Caco-2 (cell line): ENCODE measurements around the gene APOBEC3C. TPM values are rescaled to one million over a fixed set of nuclear protein-coding genes. Genes with fewer than 3 reads are reported as not detected.
"Not testable (repeated sequence)": the region's sequence is repeated elsewhere in the genome, so short reads cannot be mapped to it uniquely, and the experiment has no call there.

Experiments used
- BruUV-seq: library from RNA; stranded (reverse); fragments of 400-500 nt; replicated peaks from 2 replicates; lab custom pipeline; 2021; lab: Mats Ljungman, UMichigan
- CTCF ChIA-PET: fragments of 300-600 bp; sonication (Branson Sonifier 250); formaldehyde crosslinking; loops from one replicate; lab custom pipeline; 2022; ENCODE audit warnings: antibody characterized with exemption; lab: Charles Lee
- POLR2A ChIA-PET: fragments of 300-600 bp; sonication (Branson Sonifier 250); formaldehyde crosslinking; loops from one replicate; lab custom pipeline; 2022; ENCODE audit warnings: antibody characterized with exemption; lab: Charles Lee
- DNase-seq, 2 experiments: peaks; one replicate each; pipeline versions ENCODE4 v3.0.0 to v3.0.0-alpha.2; 2020 to 2022
- H3K27me3 ChIP-seq: replicated peaks from 2 replicates; pipeline ENCODE4 v1.6.0; 2011; ENCODE audit warnings: low read length; ENCODE audit not compliant: control insufficient read depth, insufficient read depth
- H3K36me3 ChIP-seq: 2 replicates; pipeline ENCODE4 v1.5.1; 2011; ENCODE audit warnings: low read length; ENCODE audit not compliant: control insufficient read depth, insufficient read depth
- H3K4me1 ChIP-seq: fragments of 250-450 bp; sonication (Bioruptor Pico); 2 replicates; pipeline ENCODE4 v1.5.1; 2020; ENCODE audit warnings: mild to moderate bottlenecking
- H3K4me3 ChIP-seq: 2 replicates; pipeline ENCODE4 v1.5.1; 2011; ENCODE audit warnings: low read depth, mild to moderate bottlenecking, control low read depth, low read length
- H3K9me3 ChIP-seq: fragments of 250-450 bp; sonication (Bioruptor Pico); 2 replicates; pipeline ENCODE4 v1.5.1; 2020; ENCODE audit warnings: mild to moderate bottlenecking, moderate library complexity
- H3K27ac Mint-ChIP-seq: one replicate; pipeline ENCODE4 v1.8.0; 2022; ENCODE audit warnings: mixed read lengths; ENCODE audit not compliant: unreplicated experiment
- H3K27me3 Mint-ChIP-seq: one replicate; pipeline ENCODE4 v1.8.0; 2022; ENCODE audit warnings: mixed read lengths; ENCODE audit not compliant: insufficient read depth, unreplicated experiment
- H3K36me3 Mint-ChIP-seq: one replicate; pipeline ENCODE4 v1.8.0; 2022; ENCODE audit warnings: mild to moderate bottlenecking, mixed read lengths; ENCODE audit not compliant: insufficient read depth, unreplicated experiment
- H3K4me1 Mint-ChIP-seq: one replicate; pipeline ENCODE4 v1.8.0; 2022; ENCODE audit warnings: low read depth, mixed read lengths; ENCODE audit not compliant: unreplicated experiment
- H3K4me3 Mint-ChIP-seq: one replicate; pipeline ENCODE4 v1.8.0; 2022; ENCODE audit warnings: mild to moderate bottlenecking, moderate library complexity, mixed read lengths; ENCODE audit not compliant: unreplicated experiment
- H3K9me3 Mint-ChIP-seq: one replicate; pipeline ENCODE4 v1.8.0; 2022; ENCODE audit warnings: mixed read lengths; ENCODE audit not compliant: unreplicated experiment
- intact Hi-C: fragments of 100-400 bp; cut with micrococcal nuclease; formaldehyde crosslinking; loops from one replicate; pipeline ENCODE4 v1.10.0; 2022; ENCODE audit not compliant: unreplicated experiment
- total RNA-seq: library from RNA; stranded (reverse); gene quantifications from 2 replicates; pipeline ENCODE4 v1.2.3, GENCODE V29; 2022
- TF ChIP-seq, protein P1 (sequence below), 2 experiments: fragments of 200-600 bp in 1 of 2; IDR thresholded peaks; 1 replicate in 1 of 2; 2 replicates in 1 of 2; pipeline versions ENCODE4 v1.5.1 to v1.8.0; 2011 to 2022; ENCODE audit warnings: antibody characterized with exemption in 1 of 2, control low read depth in 1 of 2, inconsistent platforms in 1 of 2, low read depth in 1 of 2, low read length in 1 of 2, mild to moderate bottlenecking in 1 of 2, moderate library complexity in 1 of 2; ENCODE audit not compliant: insufficient read depth in 1 of 2, severe bottlenecking in 1 of 2, unreplicated experiment in 1 of 2

Gene APOBEC3C
- total RNA-seq, 1 experiment from 2014 or later: 25.1 TPM

DNA sequence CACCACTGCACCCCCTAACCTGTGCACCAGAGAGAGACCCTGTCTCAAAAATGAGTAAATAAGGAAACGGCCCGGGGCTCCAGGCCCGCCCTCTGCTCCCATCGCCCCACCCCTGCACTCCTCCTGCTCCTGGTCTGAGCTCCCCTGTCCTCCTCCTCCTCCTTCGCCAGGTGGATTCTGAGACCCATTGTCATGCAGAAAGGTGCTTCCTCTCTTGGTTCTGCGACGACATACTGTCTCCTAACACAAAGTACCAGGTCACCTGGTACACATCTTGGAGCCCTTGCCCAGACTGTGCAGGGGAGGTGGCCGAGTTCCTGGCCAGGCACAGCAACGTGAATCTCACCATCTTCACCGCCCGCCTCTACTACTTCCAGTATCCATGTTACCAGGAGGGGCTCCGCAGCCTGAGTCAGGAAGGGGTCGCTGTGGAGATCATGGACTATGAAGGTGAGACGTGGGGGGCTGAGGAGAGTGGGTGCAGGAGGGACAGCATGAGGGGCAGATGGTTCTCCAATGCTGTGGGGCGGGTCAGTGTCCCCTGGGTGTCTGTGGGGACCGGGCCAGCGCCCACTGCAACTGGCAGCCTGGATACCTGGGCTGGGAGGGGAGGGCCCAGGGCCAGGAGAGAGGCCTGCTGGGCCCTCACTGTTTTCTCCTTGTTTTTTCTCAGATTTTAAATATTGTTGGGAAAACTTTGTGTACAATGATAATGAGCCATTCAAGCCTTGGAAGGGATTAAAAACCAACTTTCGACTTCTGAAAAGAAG lies 3.7 kb downstream of the APOBEC3C start:
- POLR2A ChIA-PET: no interaction called here
- H3K27me3 Mint-ChIP-seq: no peaks in the 10 kb centered on the region
- no peaks in the 10 kb centered on the region for H3K9me3 Mint-ChIP-seq
- no peak for DNase-seq
- no peak overlapping the region for H3K27ac Mint-ChIP-seq
- TF ChIP-seq, protein P1, sequence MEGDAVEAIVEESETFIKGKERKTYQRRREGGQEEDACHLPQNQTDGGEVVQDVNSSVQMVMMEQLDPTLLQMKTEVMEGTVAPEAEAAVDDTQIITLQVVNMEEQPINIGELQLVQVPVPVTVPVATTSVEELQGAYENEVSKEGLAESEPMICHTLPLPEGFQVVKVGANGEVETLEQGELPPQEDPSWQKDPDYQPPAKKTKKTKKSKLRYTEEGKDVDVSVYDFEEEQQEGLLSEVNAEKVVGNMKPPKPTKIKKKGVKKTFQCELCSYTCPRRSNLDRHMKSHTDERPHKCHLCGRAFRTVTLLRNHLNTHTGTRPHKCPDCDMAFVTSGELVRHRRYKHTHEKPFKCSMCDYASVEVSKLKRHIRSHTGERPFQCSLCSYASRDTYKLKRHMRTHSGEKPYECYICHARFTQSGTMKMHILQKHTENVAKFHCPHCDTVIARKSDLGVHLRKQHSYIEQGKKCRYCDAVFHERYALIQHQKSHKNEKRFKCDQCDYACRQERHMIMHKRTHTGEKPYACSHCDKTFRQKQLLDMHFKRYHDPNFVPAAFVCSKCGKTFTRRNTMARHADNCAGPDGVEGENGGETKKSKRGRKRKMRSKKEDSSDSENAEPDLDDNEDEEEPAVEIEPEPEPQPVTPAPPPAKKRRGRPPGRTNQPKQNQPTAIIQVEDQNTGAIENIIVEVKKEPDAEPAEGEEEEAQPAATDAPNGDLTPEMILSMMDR (IDR thresholded peaks at IDR 0.05; ENCODE audit: insufficient read depth in 1 of 2, low read depth in 1 of 2, low read length in 1 of 2, severe bottlenecking in 1 of 2, unreplicated experiment in 1 of 2): no peak
- no peaks in the 10 kb centered on the region for H3K36me3 ChIP-seq
- peaks cover 14% of the 10 kb centered on the region for H3K4me1 Mint-ChIP-seq
- no peak overlapping the region for H3K4me3 Mint-ChIP-seq
- H3K9me3 ChIP-seq: no peaks in the 10 kb centered on the region
- no peaks in the 10 kb centered on the region for H3K27me3 ChIP-seq
- no peak overlapping the region for H3K4me3 ChIP-seq
- CTCF ChIA-PET: interaction anchor here (0.7 to 1.2 kb wide), 2 partner anchors 15 to 147 kb away, joined by 3 to 4 read pairs; no protein-coding TSS in a partner anchor
- no TSS peak for BruUV-seq
- H3K4me1 ChIP-seq: peaks cover 15% of the 10 kb centered on the region
- peaks cover 5% of the 10 kb centered on the region for H3K36me3 Mint-ChIP-seq
- intact Hi-C loops: no loop called here

DNA sequence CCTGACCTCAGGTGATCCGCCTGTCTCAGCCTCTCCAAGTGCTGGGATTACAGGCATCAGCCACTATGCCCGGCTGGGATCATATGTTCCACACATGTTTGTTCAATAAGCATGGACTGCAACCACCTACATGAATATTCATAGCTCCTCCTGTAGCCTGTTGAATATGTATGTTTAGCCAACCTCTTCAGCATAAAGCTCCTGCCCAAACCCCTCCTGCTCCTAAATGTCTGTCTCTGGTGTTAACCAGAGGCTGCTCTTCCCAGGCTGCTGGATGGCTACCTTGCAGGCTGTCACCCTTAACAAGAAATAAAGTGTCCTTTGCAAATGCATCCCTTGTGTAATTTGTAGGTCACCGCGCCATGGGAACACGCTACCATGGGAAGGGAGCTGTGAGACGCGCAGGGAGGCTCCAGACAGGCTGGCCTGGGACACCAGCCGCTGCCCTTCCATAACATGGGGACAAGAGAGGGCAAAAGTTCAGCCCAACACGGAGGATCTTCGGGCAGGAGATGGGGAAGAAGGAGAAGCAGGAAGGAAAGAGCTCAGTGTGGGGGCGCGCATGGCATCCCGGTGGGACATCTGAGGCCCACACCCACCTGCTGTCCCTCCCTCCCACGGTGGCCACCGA lies 6.1 kb downstream of the APOBEC3C start:
- H3K36me3 Mint-ChIP-seq, DNase-seq, H3K4me3 ChIP-seq, H3K4me3 Mint-ChIP-seq, intact Hi-C loops, H3K4me1 ChIP-seq, H3K4me1 Mint-ChIP-seq, BruUV-seq, H3K27ac Mint-ChIP-seq, CTCF ChIA-PET, H3K9me3 ChIP-seq, H3K27me3 ChIP-seq, H3K27me3 Mint-ChIP-seq, H3K9me3 Mint-ChIP-seq, H3K36me3 ChIP-seq: not testable (repeated sequence)
- POLR2A ChIA-PET: interaction anchor here (0.5 kb wide), 1 partner anchor 68 kb away, joined by 3 read pairs; no protein-coding TSS in a partner anchor

DNA sequence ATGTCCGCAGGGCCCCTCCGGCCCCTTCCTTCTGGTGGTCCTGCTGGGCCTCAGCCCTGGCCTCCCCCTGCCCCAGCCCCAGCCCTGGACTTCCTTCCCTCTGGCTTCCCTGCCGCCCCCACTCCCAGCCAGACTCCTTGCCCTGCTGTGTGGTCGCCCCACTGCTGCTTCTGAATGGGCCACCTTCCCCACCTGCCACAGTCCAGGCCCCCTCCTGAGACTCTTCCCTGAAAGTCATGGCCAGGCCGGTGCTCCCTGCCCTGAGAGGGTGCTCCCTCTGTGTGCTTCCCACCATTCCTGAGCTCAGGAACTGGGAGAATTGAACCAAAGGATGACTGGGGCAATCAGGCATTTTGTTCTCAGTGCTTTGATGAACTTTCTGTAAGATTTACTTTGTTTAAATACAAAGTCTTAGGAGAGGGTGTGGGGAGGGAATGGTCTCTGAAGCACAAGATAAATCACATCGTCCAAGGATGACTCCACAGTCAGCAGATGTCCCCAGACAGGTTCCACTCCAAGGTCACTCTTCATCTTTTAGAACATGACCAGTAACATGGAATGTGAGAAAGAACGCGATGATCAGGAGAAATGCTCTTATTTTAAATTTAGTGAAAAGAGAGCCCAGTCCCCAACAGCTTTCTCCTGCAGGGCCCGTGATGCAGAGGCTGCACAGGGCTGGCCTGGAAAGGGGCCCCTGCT lies 7.6 kb downstream of the APOBEC3C start:
- BruUV-seq: no TSS peak
- Mint-ChIP-seq H3K27me3 (no peaks in the 10 kb centered on the region), H3K36me3 (no peaks in the 10 kb centered on the region), H3K4me1 (no peaks in the 10 kb centered on the region), H3K27ac (no peak overlapping the region), H3K4me3 (no peak overlapping the region), H3K9me3 (no peaks in the 10 kb centered on the region)
- no peak for DNase-seq
- TF ChIP-seq, protein P1 (IDR thresholded peaks at IDR 0.05; ENCODE audit: insufficient read depth in 1 of 2, low read depth in 1 of 2, low read length in 1 of 2, severe bottlenecking in 1 of 2, unreplicated experiment in 1 of 2): no peak
- Histone ChIP-seq H3K27me3 (no peaks in the 10 kb centered on the region), H3K4me1 (no peaks in the 10 kb centered on the region), H3K36me3 (no peaks in the 10 kb centered on the region), H3K4me3 (no peak overlapping the region), H3K9me3 (no peaks in the 10 kb centered on the region)
- intact Hi-C loops: no loop called here
- ChIA-PET POLR2A (interaction anchor here (0.6 kb wide), 1 partner anchor 412 kb away, joined by 4 read pairs; no protein-coding TSS in a partner anchor), CTCF (interaction anchor here (0.6 kb wide), 1 partner anchor 19 kb away, joined by 3 read pairs; no protein-coding TSS in a partner anchor)
